Ishikawa (cell line): ENCODE measurements around the gene CCDC134.

Experiments
- CEBPB ChIP-seq: IDR thresholded peaks from 2 replicates; pipeline ENCODE4 v1.6.1; 2012
- CREB1 ChIP-seq: IDR thresholded peaks from 2 replicates; pipeline ENCODE4 v1.6.1; 2012; ENCODE audit warnings: low read depth
- EGR1 ChIP-seq: IDR thresholded peaks from 2 replicates; pipeline ENCODE4 v1.6.1; 2012
- EP300 ChIP-seq: IDR thresholded peaks from 2 replicates; pipeline ENCODE4 v1.6.1; 2012; ENCODE audit warnings: borderline replicate concordance
- FOXM1 ChIP-seq: IDR thresholded peaks from 2 replicates; pipeline ENCODE4 v1.6.1; 2012; ENCODE audit warnings: low read depth, borderline replicate concordance
- MAX ChIP-seq: IDR thresholded peaks from 2 replicates; pipeline ENCODE4 v1.6.1; 2012
- NFIC ChIP-seq: IDR thresholded peaks from 2 replicates; pipeline ENCODE4 v1.6.1; 2012
- RAD21 ChIP-seq: IDR thresholded peaks from 2 replicates; pipeline ENCODE4 v1.6.1; 2012; ENCODE audit warnings: low read depth
- REST ChIP-seq: IDR thresholded peaks from 2 replicates; pipeline ENCODE4 v1.6.1; 2012; ENCODE audit warnings: low read depth, mild to moderate bottlenecking
- TAF1 ChIP-seq: IDR thresholded peaks from 2 replicates; pipeline ENCODE4 v1.6.1; 2012; ENCODE audit warnings: low read depth, mild to moderate bottlenecking
- TCF12 ChIP-seq: IDR thresholded peaks from 2 replicates; pipeline ENCODE4 v1.6.1; 2012; ENCODE audit warnings: low read depth
- TEAD4 ChIP-seq: IDR thresholded peaks from 2 replicates; pipeline ENCODE4 v1.6.1; 2012
- USF1 ChIP-seq: IDR thresholded peaks from 2 replicates; pipeline ENCODE4 v1.6.1; 2012
- YY1 ChIP-seq: IDR thresholded peaks from 2 replicates; pipeline ENCODE4 v1.6.1; 2012; ENCODE audit warnings: low read depth
- ZBTB7A ChIP-seq: IDR thresholded peaks from 2 replicates; pipeline ENCODE4 v1.6.1; 2012; ENCODE audit warnings: low read depth

The CCDC134 gene

GRCh38 chr22:41825376-41825775, 24.9 kb downstream of the CCDC134 start:
- no peak for TF ChIP-seq TEAD4
- no peak for TF ChIP-seq MAX
- TF ChIP-seq REST: no peak
- no peak for TF ChIP-seq NFIC
- TF ChIP-seq TCF12: no peak
- no peak for TF ChIP-seq FOXM1
- TF ChIP-seq ZBTB7A: no peak
- TF ChIP-seq USF1: no peak
- no peak for TF ChIP-seq YY1
- no peak for TF ChIP-seq RAD21
- TF ChIP-seq EP300: no peak

- TF ChIP-seq TAF1: no peak
- TF ChIP-seq CREB1: no peak
- no peak for TF ChIP-seq TCF12
- TF ChIP-seq EP300: no peak
- no peak for TF ChIP-seq YY1
- TF ChIP-seq RAD21: no peak
- no peak for TF ChIP-seq NFIC
- TF ChIP-seq CEBPB: no peak
- no peak for TF ChIP-seq FOXM1
- no peak for TF ChIP-seq USF1
- TF ChIP-seq REST: no peak
- TF ChIP-seq TEAD4: no peak
- TF ChIP-seq EGR1: no peak
- TF ChIP-seq ZBTB7A: no peak
- no peak for TF ChIP-seq MAX
Observed at GRCh38 chr22:41826021-41826420, 25.5 kb downstream of the CCDC134 start.

- TF ChIP-seq ZBTB7A (no peak), CEBPB (no peak), YY1 (no peak), EP300 (no peak), EGR1 (no peak)
Observed at GRCh38 chr22:41826430-41827383, 26.2 kb downstream of the CCDC134 start.

GRCh38 chr22:41827671-41828070, 27.2 kb downstream of the CCDC134 start:
- no peak for TF ChIP-seq TEAD4

GRCh38 chr22:41828516-41828915, 28.0 kb downstream of the CCDC134 start:
- no peak for TF ChIP-seq EGR1
- no peak for TF ChIP-seq NFIC
- TF ChIP-seq REST: no peak
- no peak for TF ChIP-seq CREB1
- TF ChIP-seq CEBPB: no peak
- no peak for TF ChIP-seq YY1
- TF ChIP-seq RAD21: no peak
- no peak for TF ChIP-seq FOXM1
- TF ChIP-seq TAF1: no peak
- TF ChIP-seq MAX: no peak
